ENCODE results near the gene PRTG. TPM values are rescaled to one million over a fixed set of nuclear protein-coding genes. Genes with fewer than 3 reads are reported as not detected.
A peak's percentile ranks its signal among the peaks of the same experiment; 100 is the strongest.

PRTG gene
- total RNA-seq, 1 experiment from 2014 or later: 3.6 TPM

DNA sequence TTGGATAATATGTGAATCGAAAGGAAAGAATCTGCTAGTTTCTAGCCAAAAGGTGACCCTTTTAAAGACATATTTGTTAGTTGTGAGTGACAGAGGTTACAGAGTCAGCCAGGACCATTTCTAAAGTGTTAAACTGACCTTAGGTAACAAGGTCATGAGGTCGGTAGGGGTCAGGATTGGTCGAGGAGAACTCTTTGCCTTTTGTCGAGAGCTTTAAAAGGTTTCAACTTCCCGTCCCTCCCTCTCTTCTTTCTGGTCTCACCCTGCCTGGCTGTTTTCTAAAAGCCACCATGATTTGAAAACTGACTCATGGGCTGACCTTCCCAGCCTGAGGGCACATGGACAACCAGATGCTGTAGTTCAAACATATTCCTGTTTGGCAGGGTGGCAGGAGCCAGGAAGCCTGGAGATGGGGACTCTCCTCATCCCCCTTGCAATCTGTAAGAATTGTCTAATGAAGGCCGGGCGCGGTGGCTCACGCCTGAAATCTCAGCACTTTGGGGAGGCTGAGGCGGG lies 25.8 kb upstream of the PRTG start:
- ChIA-PET CTCF (no interaction called here), POLR2A (no interaction called here)
- Mint-ChIP-seq H3K36me3 (no peaks in the 10 kb centered on the region), H3K4me1 (no peaks in the 10 kb centered on the region; the same call in 1 of the 2 replicates), H3K9me3 (no peaks in the 10 kb centered on the region), H3K27ac (no peak overlapping the region), H3K27me3 (ENCODE audit: low read depth) (no peaks in the 10 kb centered on the region), H3K4me3 (no peak overlapping the region)
- no peak for DNase-seq (ENCODE audit: low spot score)
- TF ChIP-seq NFE2L1 (CRISPR knock-in tag; IDR thresholded peaks at IDR 0.05) (no peak), ZBTB43 (CRISPR knock-in tag; IDR thresholded peaks at IDR 0.05) (no peak), EMX1 (CRISPR knock-in tag; IDR thresholded peaks at IDR 0.05) (no peak)
- TF ChIP-seq, protein P1, sequence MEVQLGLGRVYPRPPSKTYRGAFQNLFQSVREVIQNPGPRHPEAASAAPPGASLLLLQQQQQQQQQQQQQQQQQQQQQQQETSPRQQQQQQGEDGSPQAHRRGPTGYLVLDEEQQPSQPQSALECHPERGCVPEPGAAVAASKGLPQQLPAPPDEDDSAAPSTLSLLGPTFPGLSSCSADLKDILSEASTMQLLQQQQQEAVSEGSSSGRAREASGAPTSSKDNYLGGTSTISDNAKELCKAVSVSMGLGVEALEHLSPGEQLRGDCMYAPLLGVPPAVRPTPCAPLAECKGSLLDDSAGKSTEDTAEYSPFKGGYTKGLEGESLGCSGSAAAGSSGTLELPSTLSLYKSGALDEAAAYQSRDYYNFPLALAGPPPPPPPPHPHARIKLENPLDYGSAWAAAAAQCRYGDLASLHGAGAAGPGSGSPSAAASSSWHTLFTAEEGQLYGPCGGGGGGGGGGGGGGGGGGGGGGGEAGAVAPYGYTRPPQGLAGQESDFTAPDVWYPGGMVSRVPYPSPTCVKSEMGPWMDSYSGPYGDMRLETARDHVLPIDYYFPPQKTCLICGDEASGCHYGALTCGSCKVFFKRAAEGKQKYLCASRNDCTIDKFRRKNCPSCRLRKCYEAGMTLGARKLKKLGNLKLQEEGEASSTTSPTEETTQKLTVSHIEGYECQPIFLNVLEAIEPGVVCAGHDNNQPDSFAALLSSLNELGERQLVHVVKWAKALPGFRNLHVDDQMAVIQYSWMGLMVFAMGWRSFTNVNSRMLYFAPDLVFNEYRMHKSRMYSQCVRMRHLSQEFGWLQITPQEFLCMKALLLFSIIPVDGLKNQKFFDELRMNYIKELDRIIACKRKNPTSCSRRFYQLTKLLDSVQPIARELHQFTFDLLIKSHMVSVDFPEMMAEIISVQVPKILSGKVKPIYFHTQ (CRISPR knock-in tag; IDR thresholded peaks at IDR 0.05): no peak
- peak; percentile 36 for ATAC-seq

- Mint-ChIP-seq H3K4me3 (no peak overlapping the region), H3K36me3 (no peaks in the 10 kb centered on the region), H3K27me3 (ENCODE audit: low read depth) (no peaks in the 10 kb centered on the region), H3K9me3 (no peaks in the 10 kb centered on the region), H3K27ac (no peak overlapping the region), H3K4me1 (no peaks in the 10 kb centered on the region; the same call in 1 of the 2 replicates)
- no peak for TF ChIP-seq NFYB (CRISPR knock-in tag; conservative IDR thresholded peaks at IDR 0.05; ENCODE audit: low read depth)
- no peak for TF ChIP-seq PREB (CRISPR knock-in tag; IDR thresholded peaks at IDR 0.05; ENCODE audit: borderline replicate concordance)
- TF ChIP-seq ZNF396 (CRISPR knock-in tag; IDR thresholded peaks at IDR 0.05; ENCODE audit: borderline replicate concordance): no peak
- TF ChIP-seq ZNF263 (CRISPR knock-in tag; IDR thresholded peaks at IDR 0.05; ENCODE audit: low read depth): no peak
- no peak for TF ChIP-seq GABPB1 (CRISPR knock-in tag; IDR thresholded peaks at IDR 0.05)
- TF ChIP-seq SP1 (CRISPR knock-in tag; conservative IDR thresholded peaks at IDR 0.05): no peak
- TF ChIP-seq, protein P2, sequence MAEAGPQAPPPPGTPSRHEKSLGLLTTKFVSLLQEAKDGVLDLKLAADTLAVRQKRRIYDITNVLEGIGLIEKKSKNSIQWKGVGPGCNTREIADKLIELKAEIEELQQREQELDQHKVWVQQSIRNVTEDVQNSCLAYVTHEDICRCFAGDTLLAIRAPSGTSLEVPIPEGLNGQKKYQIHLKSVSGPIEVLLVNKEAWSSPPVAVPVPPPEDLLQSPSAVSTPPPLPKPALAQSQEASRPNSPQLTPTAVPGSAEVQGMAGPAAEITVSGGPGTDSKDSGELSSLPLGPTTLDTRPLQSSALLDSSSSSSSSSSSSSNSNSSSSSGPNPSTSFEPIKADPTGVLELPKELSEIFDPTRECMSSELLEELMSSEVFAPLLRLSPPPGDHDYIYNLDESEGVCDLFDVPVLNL (CRISPR knock-in tag; IDR thresholded peaks at IDR 0.05; ENCODE audit: borderline replicate concordance, low read depth): no peak
- TF ChIP-seq IRF1 (CRISPR knock-in tag; IDR thresholded peaks at IDR 0.05): no peak
- no peak for TF ChIP-seq TCF7 (CRISPR knock-in tag; IDR thresholded peaks at IDR 0.05; ENCODE audit: low read depth)
- TF ChIP-seq MXD4 (CRISPR knock-in tag; IDR thresholded peaks at IDR 0.05; ENCODE audit: borderline replicate concordance): no peak
- TF ChIP-seq SMAD4 (CRISPR knock-in tag; IDR thresholded peaks at IDR 0.05): no peak
- ATAC-seq: no peak
- ChIA-PET CTCF (interaction anchor here (0.7 to 4.2 kb wide), 2 partner anchors 7 to 118 kb away, joined by 3 to 29 read pairs; no protein-coding TSS in a partner anchor), POLR2A (no interaction called here)
- DNase-seq (ENCODE audit: low spot score): no peak
Observed at GRCh38 chr15:55766676-55767075, 23.7 kb upstream of the PRTG start.

DNA sequence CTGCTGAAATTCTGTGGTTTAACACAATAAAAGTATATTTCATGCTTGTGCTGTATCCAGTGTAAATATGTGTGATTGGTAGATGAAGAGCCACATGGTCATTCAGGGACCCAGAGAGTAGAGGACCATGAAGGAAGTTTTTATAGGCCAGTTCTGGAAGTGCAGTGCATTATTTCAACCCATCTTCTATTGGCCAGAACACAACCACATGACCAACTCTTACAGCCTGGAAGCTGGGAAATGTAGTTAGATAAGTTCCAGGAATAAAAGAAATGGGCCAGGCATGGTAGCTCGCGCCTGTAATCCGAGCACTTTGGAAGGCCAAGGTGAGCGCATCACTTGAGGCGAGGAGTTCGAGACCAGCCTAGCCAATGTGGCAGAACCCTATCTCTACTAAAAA lies 21.4 kb upstream of the PRTG start:
- ChIA-PET CTCF (interaction anchor here (0.5 to 4.2 kb wide), 4 partner anchors 9 to 136 kb away, joined by 3 to 29 read pairs (median 3); no protein-coding TSS in a partner anchor), POLR2A (interaction anchor here (0.6 kb wide), 1 partner anchor 9 kb away, joined by 4 read pairs; no protein-coding TSS in a partner anchor)
- Mint-ChIP-seq H3K4me1 (no peaks in the 10 kb centered on the region; the same call in 1 of the 2 replicates), H3K36me3 (no peaks in the 10 kb centered on the region), H3K4me3 (no peak overlapping the region), H3K27me3 (ENCODE audit: low read depth) (no peaks in the 10 kb centered on the region), H3K27ac (no peak overlapping the region), H3K9me3 (no peaks in the 10 kb centered on the region)
- DNase-seq (ENCODE audit: low spot score) (no peak), ATAC-seq (peak; percentile 66)
- TF ChIP-seq USF1 (CRISPR knock-in tag; IDR thresholded peaks at IDR 0.05): peak; percentile 70
- no peak for TF ChIP-seq ZNF121 (CRISPR knock-in tag; IDR thresholded peaks at IDR 0.05)
- TF ChIP-seq NFYB (CRISPR knock-in tag; conservative IDR thresholded peaks at IDR 0.05; ENCODE audit: low read depth): peak; percentile 51
- TF ChIP-seq USF2 (CRISPR knock-in tag; IDR thresholded peaks at IDR 0.05): peak; percentile 79

All from WTC11 (cell line).